ENCODE results near the gene KSR1.

Gene KSR1

DNA sequence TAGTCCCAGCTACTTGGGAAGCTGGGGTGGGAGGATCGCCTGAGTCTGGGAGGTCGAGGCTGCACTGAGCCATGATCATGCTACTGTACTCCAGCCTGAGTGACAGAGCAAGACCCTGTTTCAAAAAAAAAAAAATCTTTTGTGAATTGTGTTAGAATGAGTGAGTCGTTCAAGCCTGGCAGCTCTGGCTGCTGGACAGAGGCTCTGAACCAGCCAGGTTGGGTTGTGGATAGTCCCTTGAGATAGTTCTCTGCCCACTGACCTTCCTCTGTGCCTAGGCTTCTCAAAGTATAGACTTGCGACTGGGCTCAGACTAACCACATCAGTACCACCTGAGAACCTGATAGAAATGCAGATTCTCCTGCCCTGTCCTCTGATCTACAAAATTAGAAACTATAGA lies 2.2 kb upstream of the KSR1 start:
- WGBS, 2 experiments (ENCODE audit: insufficient coverage in 2 of 2), result 72 to 95% methylated on average over 2 to 4 of the region's 4 CpGs
- Histone ChIP-seq H3K36me3 (ENCODE audit: control insufficient read depth, insufficient read depth, low read length) (no peaks in the 10 kb centered on the region), H3K4me3 (ENCODE audit: extremely low read depth, insufficient read depth, low read length, poor library complexity, severe bottlenecking) (no peak overlapping the region), H3K4me1 (ENCODE audit: control insufficient read depth, insufficient read depth, low read length, poor library complexity, severe bottlenecking) (peaks cover 10% of the 10 kb centered on the region), H3K27ac (ENCODE audit: low read depth, low read length, severe bottlenecking) (no peak overlapping the region), H3K9me3 (ENCODE audit: control insufficient read depth, low read length) (no peaks in the 10 kb centered on the region)

DNA sequence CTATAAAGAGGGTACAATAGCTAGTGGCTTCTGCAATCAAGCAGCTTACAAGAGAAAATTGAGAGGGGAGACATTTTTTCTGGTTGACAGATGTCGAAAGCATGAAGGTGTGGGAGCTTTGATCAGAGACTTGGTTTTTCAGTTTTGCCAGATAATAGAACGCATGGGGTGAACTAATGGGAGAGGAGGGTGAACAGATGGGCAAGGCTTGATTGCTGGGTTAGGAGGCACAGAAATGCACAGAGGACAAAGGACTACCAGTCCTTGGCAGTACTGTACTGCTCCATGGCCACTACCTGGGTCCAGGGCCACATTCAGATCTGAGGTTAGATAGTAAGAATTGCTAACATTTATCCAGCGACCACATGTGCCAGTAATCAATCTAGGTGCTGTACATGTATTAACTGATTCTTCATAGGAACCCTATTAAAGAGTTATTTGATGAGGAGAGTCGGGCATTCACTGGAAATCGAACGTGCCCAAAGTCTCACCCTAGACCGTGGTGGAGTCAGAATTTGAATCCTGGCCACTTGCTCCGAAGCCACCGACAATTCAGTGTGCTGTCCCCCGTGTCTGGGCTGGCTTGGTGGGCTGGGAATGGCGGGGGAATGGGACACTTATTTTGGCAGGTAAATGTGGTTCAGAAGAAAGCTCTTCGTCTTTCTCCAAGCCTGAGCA lies 873 bp upstream of the KSR1 start:
- H3K9me3 ChIP-seq (ENCODE audit: control insufficient read depth, low read length), result no peaks in the 10 kb centered on the region
- peaks cover 18% of the 10 kb centered on the region for H3K4me1 ChIP-seq (ENCODE audit: control insufficient read depth, insufficient read depth, low read length, poor library complexity, severe bottlenecking)
- H3K4me3 ChIP-seq (ENCODE audit: extremely low read depth, insufficient read depth, low read length, poor library complexity, severe bottlenecking), result peak overlapping the region; percentile 76
- whole genome bisulfite sequencing, 2 experiments (ENCODE audit: insufficient coverage in 2 of 2), result 46 to 67% methylated on average over 9 to 11 of the region's 12 CpGs
- peaks cover 4% of the 10 kb centered on the region for H3K36me3 ChIP-seq (ENCODE audit: control insufficient read depth, insufficient read depth, low read length)
- peak overlapping the region; percentile 59 for H3K27ac ChIP-seq (ENCODE audit: low read depth, low read length, severe bottlenecking)

DNA sequence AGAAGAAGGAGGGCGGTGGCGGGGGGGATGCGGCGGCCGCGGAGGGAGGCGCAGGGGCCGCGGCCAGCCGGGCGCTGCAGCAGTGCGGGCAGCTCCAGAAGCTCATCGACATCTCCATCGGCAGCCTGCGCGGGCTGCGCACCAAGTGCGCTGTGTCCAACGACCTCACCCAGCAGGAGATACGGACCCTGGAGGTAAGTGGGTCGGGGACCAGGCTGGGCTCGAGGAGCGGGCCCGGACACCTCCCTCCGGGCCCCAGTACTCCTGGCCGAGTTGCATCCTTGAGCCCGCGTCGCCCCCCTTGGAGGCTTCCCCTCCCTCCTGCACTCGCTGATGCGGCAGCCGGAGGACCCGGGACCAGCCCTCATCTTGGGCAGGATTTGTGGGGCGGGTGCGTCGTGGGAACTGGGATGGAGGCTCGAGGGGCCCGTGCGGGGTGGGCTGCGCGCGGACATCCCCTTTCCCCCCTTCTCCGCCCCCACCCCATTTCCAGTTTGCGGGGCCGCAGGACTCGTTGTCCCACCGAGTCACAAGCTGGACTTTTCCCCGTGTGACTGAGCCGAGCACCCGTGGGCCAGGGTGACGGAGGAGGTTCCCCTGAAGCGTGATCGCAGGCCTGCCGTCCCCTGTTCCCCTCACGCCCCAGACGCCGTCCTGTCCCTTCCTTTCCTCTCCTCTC lies 572 bp downstream of the KSR1 start:
- H3K9me3 ChIP-seq (ENCODE audit: control insufficient read depth, low read length), result no peaks in the 10 kb centered on the region
- peaks cover 26% of the 10 kb centered on the region for H3K4me1 ChIP-seq (ENCODE audit: control insufficient read depth, insufficient read depth, low read length, poor library complexity, severe bottlenecking)
- H3K4me3 ChIP-seq (ENCODE audit: extremely low read depth, insufficient read depth, low read length, poor library complexity, severe bottlenecking), result peak overlapping the region; percentile 76
- H3K27ac ChIP-seq (ENCODE audit: low read depth, low read length, severe bottlenecking), result no peak overlapping the region
- H3K36me3 ChIP-seq (ENCODE audit: control insufficient read depth, insufficient read depth, low read length), result peaks cover 4% of the 10 kb centered on the region
- 0 to 1% methylated on average over 28 to 40 of the region's 57 CpGs for WGBS, 2 experiments (ENCODE audit: insufficient coverage in 2 of 2)

DNA sequence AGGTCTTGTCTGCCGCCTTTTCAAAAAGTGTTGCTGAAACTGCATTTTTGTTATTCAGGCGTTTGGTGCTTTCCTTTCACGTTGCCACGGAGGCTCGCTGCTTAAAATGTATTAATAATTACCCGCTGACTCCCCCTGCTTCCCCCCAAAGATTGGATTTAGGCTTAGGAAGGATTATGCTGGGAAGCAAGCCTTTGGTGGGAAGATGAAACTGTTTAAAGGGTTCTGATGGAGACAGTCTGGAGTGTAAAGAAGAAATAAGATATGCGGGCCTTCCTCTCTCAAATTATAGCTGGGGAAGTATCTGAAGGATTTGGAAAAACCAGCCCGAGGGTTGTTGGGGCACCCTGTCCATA lies 1.1 kb downstream of the KSR1 start:
- Histone ChIP-seq H3K9me3 (ENCODE audit: control insufficient read depth, low read length) (no peaks in the 10 kb centered on the region), H3K27ac (ENCODE audit: low read depth, low read length, severe bottlenecking) (no peak overlapping the region), H3K36me3 (ENCODE audit: control insufficient read depth, insufficient read depth, low read length) (peaks cover 4% of the 10 kb centered on the region), H3K4me1 (ENCODE audit: control insufficient read depth, insufficient read depth, low read length, poor library complexity, severe bottlenecking) (peaks cover 31% of the 10 kb centered on the region), H3K4me3 (ENCODE audit: extremely low read depth, insufficient read depth, low read length, poor library complexity, severe bottlenecking) (peak overlapping the region; percentile 76)
- WGBS, 2 experiments (ENCODE audit: insufficient coverage in 2 of 2), result 0 to 5% methylated on average over 2 to 3 of the region's 8 CpGs

DNA sequence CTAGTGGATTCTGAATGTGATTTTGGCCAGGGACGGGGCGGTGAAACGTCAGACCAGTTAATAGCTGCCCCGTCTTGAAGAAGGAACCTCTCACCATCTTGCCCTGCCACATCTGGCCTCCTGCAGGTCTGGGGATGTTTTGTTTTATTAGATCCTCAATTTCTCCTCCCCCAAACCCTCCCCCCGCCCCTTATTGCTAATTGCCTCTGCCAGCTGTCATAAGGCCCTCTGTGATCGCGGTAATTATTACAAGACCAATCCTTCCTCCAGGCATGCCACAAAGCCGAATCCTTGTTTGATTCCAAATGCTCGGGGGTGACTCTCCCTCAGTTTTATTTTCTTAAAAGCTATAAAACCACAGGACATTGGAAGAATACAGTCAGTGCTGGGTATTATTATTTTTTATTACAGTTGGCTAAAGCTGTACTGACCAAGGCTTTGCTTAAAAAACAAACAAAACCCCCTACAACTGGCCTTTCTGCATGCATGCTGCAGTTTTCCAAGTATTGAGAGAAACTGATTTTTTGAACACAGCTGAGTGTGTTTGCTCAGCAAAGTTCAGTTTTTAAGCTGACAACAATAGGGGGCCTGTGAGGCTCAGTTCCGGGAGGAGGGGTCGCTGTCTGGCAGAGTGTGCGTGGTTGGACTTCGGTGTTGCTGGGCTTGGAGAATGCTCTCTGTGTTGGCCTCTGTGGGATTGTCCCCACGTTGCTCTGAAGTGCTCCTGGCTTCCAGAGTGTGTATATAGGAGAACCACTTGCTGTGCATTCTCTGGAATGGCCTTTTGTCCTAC lies 1.7 kb downstream of the KSR1 start:
- peak overlapping the region; percentile 76 for H3K4me3 ChIP-seq (ENCODE audit: extremely low read depth, insufficient read depth, low read length, poor library complexity, severe bottlenecking)
- no peaks in the 10 kb centered on the region for H3K9me3 ChIP-seq (ENCODE audit: control insufficient read depth, low read length)
- peaks cover 4% of the 10 kb centered on the region for H3K36me3 ChIP-seq (ENCODE audit: control insufficient read depth, insufficient read depth, low read length)
- H3K27ac ChIP-seq (ENCODE audit: low read depth, low read length, severe bottlenecking), result peak overlapping the region; percentile 24
- WGBS, 2 experiments (ENCODE audit: insufficient coverage in 2 of 2), result 3 to 12% methylated on average over 5 to 8 of the region's 14 CpGs
- peaks cover 32% of the 10 kb centered on the region for H3K4me1 ChIP-seq (ENCODE audit: control insufficient read depth, insufficient read depth, low read length, poor library complexity, severe bottlenecking)

DNA sequence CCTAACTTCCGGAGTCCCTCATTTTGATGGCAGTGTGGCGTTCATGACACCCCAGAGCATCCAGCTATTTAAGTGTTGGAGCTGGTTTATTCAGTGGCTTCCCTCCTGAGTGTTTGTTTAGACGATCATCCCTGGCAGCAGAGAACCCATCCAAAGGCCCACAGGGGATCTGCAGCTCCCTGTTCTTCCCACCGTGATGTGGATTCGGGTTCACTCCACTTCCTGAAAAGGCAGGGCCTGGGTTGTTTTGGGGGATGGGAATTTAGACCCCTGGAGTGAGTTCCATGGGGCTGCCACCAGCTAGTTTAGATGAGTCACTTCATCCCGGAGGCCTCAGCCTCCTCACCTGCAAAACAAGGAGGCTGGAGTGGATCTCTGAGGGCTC lies 2.3 kb downstream of the KSR1 start:
- peak overlapping the region; percentile 24 for H3K27ac ChIP-seq (ENCODE audit: low read depth, low read length, severe bottlenecking)
- H3K36me3 ChIP-seq (ENCODE audit: control insufficient read depth, insufficient read depth, low read length), result peaks cover 4% of the 10 kb centered on the region
- 17 to 20% methylated on average over 2 to 3 of the region's 6 CpGs for WGBS, 2 experiments (ENCODE audit: insufficient coverage in 2 of 2)
- peak overlapping the region; percentile 76 for H3K4me3 ChIP-seq (ENCODE audit: extremely low read depth, insufficient read depth, low read length, poor library complexity, severe bottlenecking)
- no peaks in the 10 kb centered on the region for H3K9me3 ChIP-seq (ENCODE audit: control insufficient read depth, low read length)
- peaks cover 36% of the 10 kb centered on the region for H3K4me1 ChIP-seq (ENCODE audit: control insufficient read depth, insufficient read depth, low read length, poor library complexity, severe bottlenecking)

DNA sequence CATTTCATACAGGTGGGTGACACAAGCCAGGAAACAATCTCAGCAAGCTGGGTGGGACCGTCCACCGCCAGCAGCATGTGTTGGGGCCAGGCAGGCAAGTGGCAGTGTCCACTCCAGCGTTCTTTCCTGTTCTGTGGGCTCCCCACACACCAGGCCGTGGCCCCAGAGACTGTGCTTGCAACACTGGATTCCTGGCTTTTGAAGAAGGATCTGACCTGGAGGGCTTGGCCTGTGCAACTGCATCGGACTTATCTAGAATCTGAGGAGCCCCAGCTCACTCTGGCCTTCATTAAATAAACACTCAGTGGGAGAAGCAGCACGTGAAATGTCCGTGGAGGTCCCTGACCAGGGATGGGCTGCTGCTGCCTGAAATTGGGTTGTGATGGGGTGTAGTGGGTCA lies 3.2 kb downstream of the KSR1 start:
- H3K36me3 ChIP-seq (ENCODE audit: control insufficient read depth, insufficient read depth, low read length), result peaks cover 4% of the 10 kb centered on the region
- H3K27ac ChIP-seq (ENCODE audit: low read depth, low read length, severe bottlenecking), result no peak overlapping the region
- 81% methylated on average over 7 of the region's 7 CpGs for WGBS, 2 experiments (ENCODE audit: insufficient coverage in 2 of 2)

DNA sequence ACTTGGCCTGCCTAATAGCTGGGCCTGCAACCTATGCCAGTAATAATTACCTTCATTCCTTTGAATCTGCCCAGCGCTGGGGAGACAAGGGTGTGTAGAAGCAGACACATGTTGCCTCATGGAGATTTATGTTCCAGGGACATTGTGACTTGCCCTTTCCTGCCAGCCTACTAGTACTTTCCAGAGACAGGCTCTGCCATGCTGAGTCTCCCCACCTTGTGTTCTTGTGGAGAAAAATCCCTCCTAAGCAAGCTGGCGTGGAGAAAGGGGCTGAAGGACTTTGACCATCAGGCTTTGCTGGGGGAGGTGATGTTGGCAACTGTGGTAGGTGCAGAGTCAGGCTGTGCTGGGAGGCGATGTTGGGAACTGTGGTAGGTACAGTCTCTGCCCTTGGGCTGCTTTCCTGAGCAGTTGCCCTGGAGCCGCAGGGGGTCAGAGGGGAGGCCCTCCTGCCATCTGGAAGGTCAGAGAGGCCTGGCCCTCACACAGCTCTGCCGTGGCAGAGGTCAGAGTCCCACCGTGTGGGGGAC lies 4.0 kb downstream of the KSR1 start:
- WGBS, 2 experiments (ENCODE audit: insufficient coverage in 2 of 2), result 60 to 76% methylated on average over 5 of the region's 6 CpGs
- peaks cover 44% of the 10 kb centered on the region for H3K4me1 ChIP-seq (ENCODE audit: control insufficient read depth, insufficient read depth, low read length, poor library complexity, severe bottlenecking)
- no peak overlapping the region for H3K4me3 ChIP-seq (ENCODE audit: extremely low read depth, insufficient read depth, low read length, poor library complexity, severe bottlenecking)
- no peaks in the 10 kb centered on the region for H3K9me3 ChIP-seq (ENCODE audit: control insufficient read depth, low read length)
- peaks cover 4% of the 10 kb centered on the region for H3K36me3 ChIP-seq (ENCODE audit: control insufficient read depth, insufficient read depth, low read length)
- H3K27ac ChIP-seq (ENCODE audit: low read depth, low read length, severe bottlenecking), result no peak overlapping the region

More for the DNA sequence above, 3.2 kb downstream of the KSR1 start:
- H3K4me3 ChIP-seq (ENCODE audit: extremely low read depth, insufficient read depth, low read length, poor library complexity, severe bottlenecking), result no peak overlapping the region
- no peaks in the 10 kb centered on the region for H3K9me3 ChIP-seq (ENCODE audit: control insufficient read depth, low read length)
- H3K4me1 ChIP-seq (ENCODE audit: control insufficient read depth, insufficient read depth, low read length, poor library complexity, severe bottlenecking), result peaks cover 44% of the 10 kb centered on the region

DNA sequence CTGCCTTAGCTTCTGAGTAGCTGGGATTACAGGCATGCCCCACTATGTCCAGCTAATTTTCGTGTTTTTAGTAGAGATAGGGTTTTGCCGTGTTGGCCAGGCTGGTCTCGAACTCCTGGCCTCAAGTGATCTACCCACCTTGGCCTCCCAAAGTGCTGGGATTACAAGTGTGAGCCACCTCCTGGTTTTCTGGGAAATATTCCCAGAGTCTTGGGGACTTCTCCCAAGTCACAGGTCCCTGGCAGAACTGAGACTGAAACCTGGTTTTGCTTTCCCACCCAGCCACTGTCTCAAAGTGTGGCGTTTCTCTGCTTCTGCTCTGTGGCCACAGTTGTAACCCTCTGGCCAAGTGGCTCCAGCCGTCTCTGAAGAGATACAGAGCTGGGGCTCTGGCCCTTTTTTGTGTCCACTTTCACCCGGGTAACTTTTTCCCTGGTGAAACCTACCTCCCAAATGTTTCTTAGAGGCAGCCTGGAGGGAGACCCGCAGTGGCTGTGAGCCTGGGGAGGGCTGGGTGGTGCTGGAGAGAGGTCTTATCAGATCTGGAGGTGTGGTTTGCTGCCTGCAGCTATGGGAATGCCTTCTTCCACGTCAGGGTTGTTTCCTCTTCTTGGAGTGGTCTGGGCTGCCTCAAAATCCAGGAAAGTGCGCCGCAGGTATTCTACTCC lies 5.1 kb downstream of the KSR1 start:
- peak overlapping the region; percentile 24 for H3K27ac ChIP-seq (ENCODE audit: low read depth, low read length, severe bottlenecking)
- peaks cover 4% of the 10 kb centered on the region for H3K36me3 ChIP-seq (ENCODE audit: control insufficient read depth, insufficient read depth, low read length)
- no peaks in the 10 kb centered on the region for H3K9me3 ChIP-seq (ENCODE audit: control insufficient read depth, low read length)
- no peak overlapping the region for H3K4me3 ChIP-seq (ENCODE audit: extremely low read depth, insufficient read depth, low read length, poor library complexity, severe bottlenecking)
- H3K4me1 ChIP-seq (ENCODE audit: control insufficient read depth, insufficient read depth, low read length, poor library complexity, severe bottlenecking), result peaks cover 49% of the 10 kb centered on the region
- 73 to 75% methylated on average over 6 to 10 of the region's 10 CpGs for WGBS, 2 experiments (ENCODE audit: insufficient coverage in 2 of 2)

DNA sequence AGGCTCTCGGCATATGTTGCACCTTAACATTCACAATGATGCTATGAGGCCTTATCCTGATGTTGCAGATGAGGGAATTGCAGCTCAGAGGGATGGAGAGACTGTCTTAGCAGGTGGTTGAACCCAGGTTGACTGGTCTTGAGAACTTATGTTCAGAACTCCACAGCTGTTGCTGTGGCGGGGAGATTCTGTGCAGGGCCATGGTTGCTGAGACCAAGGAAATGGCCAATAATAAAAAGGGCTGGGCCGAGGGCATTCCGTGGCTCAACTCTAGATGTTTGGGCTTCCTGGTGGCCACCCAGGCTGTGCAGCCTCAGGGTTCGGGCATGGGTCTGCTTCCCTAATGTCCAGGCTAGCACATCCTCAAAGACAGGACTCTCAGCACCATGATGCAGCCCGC lies 5.9 kb downstream of the KSR1 start:
- Histone ChIP-seq H3K9me3 (ENCODE audit: control insufficient read depth, low read length) (no peaks in the 10 kb centered on the region), H3K36me3 (ENCODE audit: control insufficient read depth, insufficient read depth, low read length) (peaks cover 4% of the 10 kb centered on the region), H3K4me3 (ENCODE audit: extremely low read depth, insufficient read depth, low read length, poor library complexity, severe bottlenecking) (no peak overlapping the region), H3K27ac (ENCODE audit: low read depth, low read length, severe bottlenecking) (no peak overlapping the region), H3K4me1 (ENCODE audit: control insufficient read depth, insufficient read depth, low read length, poor library complexity, severe bottlenecking) (peaks cover 54% of the 10 kb centered on the region)
- WGBS, 2 experiments (ENCODE audit: insufficient coverage in 2 of 2), result 79 to 100% methylated on average over 5 to 6 of the region's 6 CpGs
